AML-193 (cell line): ENCODE data around the gene HACD1.

ENCODE experiments used
- DNase-seq, 2 experiments: peaks; one replicate each; lab custom pipeline; 2025; lab: John Stamatoyannopoulos, UW

Gene HACD1

GRCh38 chr10:17586821-17587234 lies 30.3 kb downstream of the HACD1 start:
- DNase-seq, result peak in 1 of 2 experiments; percentile 29

GRCh38 chr10:17585016-17585415 lies 32.2 kb downstream of the HACD1 start:
- DNase-seq, result peak; percentile 9 to 30

DNA sequence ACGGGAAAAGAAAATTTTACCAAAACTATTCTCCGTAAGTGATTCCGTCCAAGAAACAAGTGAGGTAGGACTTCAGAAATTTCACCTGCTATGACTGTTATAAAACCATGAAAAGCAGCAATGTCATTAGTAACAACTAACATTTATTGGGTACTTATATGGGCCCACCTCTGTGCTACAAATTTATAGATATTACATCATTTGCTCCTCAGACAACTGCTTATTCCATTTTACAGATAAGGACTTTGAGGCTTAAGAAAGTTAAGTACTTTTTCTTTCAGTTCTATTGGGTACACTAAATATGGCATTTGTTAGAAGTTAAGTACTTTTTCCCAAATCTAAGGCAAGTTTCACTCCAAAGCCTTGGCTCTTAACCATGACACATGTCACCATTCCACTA lies 36.3 kb downstream of the HACD1 start:
- DNase-seq, result no peak

GRCh38 chr10:17578603-17579002 lies 38.6 kb downstream of the HACD1 start:
- DNase-seq, result no peak

GRCh38 chr10:17576768-17577167 lies 40.4 kb downstream of the HACD1 start:
- no peak for DNase-seq

- DNase-seq, result no peak
Measured at GRCh38 chr10:17564911-17565310, 52.3 kb downstream of the HACD1 start.

DNA sequence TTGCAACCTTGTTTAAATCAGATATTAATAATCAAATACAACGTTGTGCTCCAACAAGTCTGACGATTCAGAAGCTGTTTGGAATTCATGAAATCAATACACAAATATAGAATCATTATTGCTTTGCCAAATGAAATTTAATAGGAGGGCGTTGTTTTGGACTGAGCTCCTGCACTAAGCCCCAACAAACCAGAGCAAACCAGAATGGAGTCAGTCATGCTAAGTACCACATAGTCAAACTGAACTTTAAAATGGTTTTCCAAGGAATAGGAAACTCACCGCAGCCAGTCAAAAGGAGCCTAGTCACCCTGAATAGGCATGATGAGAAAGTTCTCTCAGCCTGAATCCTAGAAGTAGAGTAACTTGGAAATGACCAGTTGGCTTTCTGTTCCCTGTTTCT lies 53.7 kb downstream of the HACD1 start:
- no peak for DNase-seq

DNA sequence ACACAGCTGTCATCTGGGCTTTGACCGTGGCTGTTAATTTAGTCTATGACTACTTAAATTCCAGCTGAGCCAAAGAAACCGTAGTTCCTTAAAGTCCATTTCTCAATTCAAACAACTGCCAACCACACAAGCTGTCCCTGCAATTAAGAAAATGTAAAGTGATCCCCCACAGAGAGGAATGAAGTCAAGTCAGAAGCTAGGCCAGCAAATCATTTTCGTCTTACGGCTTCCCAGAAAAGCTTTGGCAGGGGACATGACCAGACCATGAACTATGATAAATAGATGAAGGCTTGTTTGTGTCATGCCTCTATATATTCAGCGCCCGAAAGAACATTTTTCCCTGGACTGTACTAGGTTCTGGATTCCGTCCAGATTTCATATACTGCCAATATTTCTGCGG lies 54.6 kb downstream of the HACD1 start:
- DNase-seq, result no peak

DNA sequence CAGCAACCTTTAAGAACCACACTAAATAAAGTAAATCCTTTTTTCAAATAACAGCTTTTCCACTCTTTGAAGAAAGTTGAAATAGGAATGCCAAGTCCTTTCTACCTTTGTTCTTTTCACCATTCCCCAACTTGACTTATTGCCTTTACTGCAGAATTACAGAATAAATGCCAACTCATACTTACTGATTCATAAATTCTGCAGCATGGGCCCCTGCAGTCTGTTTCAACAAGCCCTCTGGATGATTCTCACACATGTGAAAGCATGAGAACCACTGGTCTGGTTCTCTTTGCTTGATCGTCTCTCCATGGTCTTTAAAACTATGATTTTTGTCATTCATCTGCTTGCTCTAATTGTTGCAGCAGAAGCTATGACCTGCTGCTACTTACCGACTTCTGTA lies 56.1 kb downstream of the HACD1 start:
- DNase-seq, result no peak

DNA sequence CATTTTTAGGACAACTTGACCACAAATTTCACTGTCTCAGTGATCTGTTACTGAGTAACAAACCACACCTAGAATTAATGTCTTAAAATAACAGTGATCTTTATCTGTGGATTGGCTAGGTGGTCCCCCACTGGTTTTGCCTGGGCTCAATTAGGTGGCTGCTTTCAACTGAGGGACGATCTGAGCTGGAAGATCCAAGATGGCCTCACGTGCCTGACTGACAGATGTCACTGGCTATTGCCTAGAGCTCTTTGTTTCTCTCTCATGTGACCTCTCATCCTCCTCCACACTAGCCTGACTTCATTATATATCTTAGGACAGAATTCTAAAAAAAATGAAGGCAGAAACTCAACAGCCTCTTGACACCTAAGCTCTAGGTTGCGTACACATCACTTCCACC lies 59.7 kb downstream of the HACD1 start:
- no peak for DNase-seq

DNA sequence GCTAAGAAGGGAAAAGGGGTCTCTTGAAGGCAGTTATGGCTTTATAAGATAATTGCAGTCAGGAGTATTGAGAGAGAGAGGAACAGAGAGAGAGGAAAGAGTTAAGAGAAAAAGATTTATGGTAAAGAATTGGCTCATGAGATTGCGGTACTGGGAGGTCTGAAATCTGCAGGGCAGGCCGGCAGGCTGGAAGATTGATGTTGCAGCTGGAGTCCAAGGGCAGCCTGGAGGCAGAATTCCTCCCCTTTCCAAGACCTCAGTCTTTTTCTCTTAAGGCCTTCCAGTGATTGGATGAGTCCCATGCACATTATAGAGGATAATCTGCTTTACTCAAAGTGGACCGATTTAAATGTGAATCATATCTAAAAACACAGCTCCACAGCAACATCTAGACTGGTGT lies 68.4 kb downstream of the HACD1 start:
- no peak for DNase-seq

- no peak for DNase-seq
Measured at GRCh38 chr10:17548162-17548561, 69.0 kb downstream of the HACD1 start.

DNA sequence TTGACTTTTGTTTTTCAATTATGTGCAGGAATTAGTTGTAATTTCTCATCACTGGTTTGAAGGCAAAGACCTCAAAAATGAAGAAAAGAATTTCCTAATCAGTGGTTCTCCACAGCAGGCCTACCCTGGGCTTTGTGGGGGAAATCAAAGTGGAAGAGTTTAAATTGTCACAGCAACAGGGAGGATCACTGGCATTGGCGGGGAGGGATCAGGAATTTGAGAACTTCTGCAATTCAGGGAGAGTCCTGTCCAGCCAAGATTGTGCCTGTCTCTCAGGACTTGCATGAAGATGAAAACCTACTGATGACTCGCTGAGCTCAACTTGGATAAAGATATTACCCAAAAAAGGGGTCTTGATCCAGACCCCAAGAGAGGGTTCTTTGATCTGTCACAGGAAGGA lies 70.1 kb downstream of the HACD1 start:
- no peak for DNase-seq

GRCh38 chr10:17544465-17544864 lies 72.7 kb downstream of the HACD1 start:
- DNase-seq, result no peak
